Testis (tissue), 3 donors: ENCODE results near the gene TTC28. TPM values are rescaled to one million over a fixed set of nuclear protein-coding genes. Genes with fewer than 3 reads are reported as not detected.

Source experiments
- DNase-seq: peaks from one replicate; pipeline ENCODE4 v3.0.0-alpha.2; 2019
- H3K27ac ChIP-seq, 2 donors: fragments of 200-600 bp; sonication (generic); one replicate each; pipeline ENCODE4 v1.5.1; 2019
- H3K27me3 ChIP-seq: fragments of 200-600 bp; sonication (generic); one replicate; pipeline ENCODE4 v1.5.1; 2019
- H3K36me3 ChIP-seq: fragments of 200-600 bp; sonication (generic); one replicate; pipeline ENCODE4 v1.5.1; 2017; ENCODE audit warnings: low read depth; ENCODE audit errors: missing control alignments
- H3K4me1 ChIP-seq: fragments of 200-600 bp; sonication (generic); one replicate; pipeline ENCODE4 v1.5.1; 2019
- H3K4me3 ChIP-seq, 2 donors: fragments of 200-600 bp; sonication (generic); one replicate each; pipeline ENCODE4 v1.5.1; 2017 to 2019
- H3K9me3 ChIP-seq: fragments of 200-600 bp; sonication (generic); one replicate; pipeline ENCODE4 v1.5.1; 2017
- POLR2A ChIP-seq: fragments of 450-650 bp; IDR thresholded peaks from one replicate; pipeline ENCODE4 v1.6.1; 2017; ENCODE audit warnings: antibody characterized with exemption, mild to moderate bottlenecking, moderate library complexity
- WGBS, 2 donors: methylation state at CpG; one replicate each; pipeline ENCODE4 v1.1.5; 2018; 5-methylcytosine and 5-hydroxymethylcytosine counted together
- intact Hi-C: fragments of 100-400 bp; cut with DNase I; formaldehyde crosslinking; loops from one replicate; pipeline ENCODE4 v1.15.1; 2023; ENCODE audit warnings: low total_unique reads
- polyA plus RNA-seq: library from polyadenylated mRNA; stranded (reverse); fragments of 350-450 nt; fragmentation: Illumina TruSeq; extraction: RNeasy Lipid Tissue Mini Kit (QIAGEN cat#74804); gene quantifications from one replicate; pipeline ENCODE4 v1.2.3, GENCODE V29; 2014; ENCODE audit warnings: low read depth, low replicate concordance; ENCODE audit not compliant: insufficient read depth
- total RNA-seq, 2 donors: library from RNA; depleted of rRNA; stranded (reverse); fragments of >200 nt; gene quantifications; one replicate each; pipeline ENCODE4 v1.2.3, GENCODE V29; 2016
- TF ChIP-seq, protein P1 (sequence below), 3 experiments: fragments of 450-650 bp in 2 of 3; fragments of 200-600 bp in 1 of 3; sonication (generic) in 1 of 3; IDR thresholded peaks; one replicate each; pipeline ENCODE4 v1.5.1; 2016 to 2019; ENCODE audit warnings: antibody characterized with exemption in 3 of 3, mild to moderate bottlenecking in 2 of 3, moderate library complexity in 1 of 3

TTC28 gene
- total and polyA plus RNA-seq, 3 donors from 2014 or later, result 29.4 to 121 (median 75.5) TPM

DNA sequence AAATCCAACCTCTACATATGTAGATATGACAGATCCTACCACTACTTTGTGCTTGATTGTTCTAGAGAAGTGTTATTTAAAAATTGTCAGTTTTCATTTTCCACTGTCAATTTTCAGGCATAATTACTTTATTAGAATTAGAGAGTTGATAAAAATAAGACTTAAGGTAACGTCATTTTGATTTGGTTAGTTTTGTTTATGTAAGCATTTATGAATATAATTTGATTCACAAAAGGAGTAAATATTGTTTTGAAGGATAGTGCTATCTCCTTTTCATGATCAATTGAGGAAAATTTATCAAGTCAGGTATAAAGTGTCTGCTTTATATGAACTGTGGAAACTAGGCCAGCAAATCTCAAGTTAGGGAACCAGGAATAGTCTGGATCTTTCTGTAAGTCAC is 718.0 kb downstream of the TTC28 start:
- 63 to 68% methylated on average over 1 of the region's 1 CpG for WGBS, 2 donors
- DNase-seq, result no peak
- intact Hi-C loops, result no loop called here
- H3K4me3 ChIP-seq, result no peak overlapping the region
- TF ChIP-seq, protein P1, sequence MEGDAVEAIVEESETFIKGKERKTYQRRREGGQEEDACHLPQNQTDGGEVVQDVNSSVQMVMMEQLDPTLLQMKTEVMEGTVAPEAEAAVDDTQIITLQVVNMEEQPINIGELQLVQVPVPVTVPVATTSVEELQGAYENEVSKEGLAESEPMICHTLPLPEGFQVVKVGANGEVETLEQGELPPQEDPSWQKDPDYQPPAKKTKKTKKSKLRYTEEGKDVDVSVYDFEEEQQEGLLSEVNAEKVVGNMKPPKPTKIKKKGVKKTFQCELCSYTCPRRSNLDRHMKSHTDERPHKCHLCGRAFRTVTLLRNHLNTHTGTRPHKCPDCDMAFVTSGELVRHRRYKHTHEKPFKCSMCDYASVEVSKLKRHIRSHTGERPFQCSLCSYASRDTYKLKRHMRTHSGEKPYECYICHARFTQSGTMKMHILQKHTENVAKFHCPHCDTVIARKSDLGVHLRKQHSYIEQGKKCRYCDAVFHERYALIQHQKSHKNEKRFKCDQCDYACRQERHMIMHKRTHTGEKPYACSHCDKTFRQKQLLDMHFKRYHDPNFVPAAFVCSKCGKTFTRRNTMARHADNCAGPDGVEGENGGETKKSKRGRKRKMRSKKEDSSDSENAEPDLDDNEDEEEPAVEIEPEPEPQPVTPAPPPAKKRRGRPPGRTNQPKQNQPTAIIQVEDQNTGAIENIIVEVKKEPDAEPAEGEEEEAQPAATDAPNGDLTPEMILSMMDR (IDR thresholded peaks at IDR 0.05), result no peak
- TF ChIP-seq POLR2A, result no peak
- no peaks in the 10 kb centered on the region for H3K36me3 ChIP-seq
- peaks cover 10% of the 10 kb centered on the region for H3K4me1 ChIP-seq
- no peaks in the 10 kb centered on the region for H3K27me3 ChIP-seq
- no peaks in the 10 kb centered on the region for H3K9me3 ChIP-seq
- peak overlapping the region in 1 of 2 donors; percentile 46 for H3K27ac ChIP-seq

DNA sequence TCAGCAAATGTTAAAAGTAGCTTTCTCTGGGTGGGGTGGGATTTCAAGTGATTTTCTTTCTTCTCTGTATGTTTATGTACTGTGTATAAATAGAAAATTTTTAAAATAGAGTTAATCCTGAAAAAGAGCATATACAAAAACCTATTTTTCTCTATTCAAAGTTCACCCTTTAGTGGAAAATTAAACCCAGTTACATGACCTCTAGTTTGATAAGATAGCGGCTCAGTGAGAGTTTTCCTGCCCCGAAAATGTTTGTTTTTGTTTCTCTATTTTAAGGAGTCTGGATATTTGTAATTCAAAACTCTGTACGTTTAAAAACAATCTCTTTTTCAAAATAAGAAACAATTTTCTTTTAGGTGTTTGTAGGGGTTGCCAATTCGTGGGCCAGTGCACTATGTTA is 718.5 kb downstream of the TTC28 start:
- TF ChIP-seq, protein P1 (IDR thresholded peaks at IDR 0.05), result no peak
- TF ChIP-seq POLR2A, result no peak
- intact Hi-C loops, result no loop called here
- DNase-seq, result no peak
- WGBS, 2 donors, result 36 to 47% methylated on average over 4 of the region's 4 CpGs
- Histone ChIP-seq H3K4me3 (no peak overlapping the region), H3K27me3 (no peaks in the 10 kb centered on the region), H3K27ac (peak overlapping the region in 1 of 2 donors; percentile 46), H3K36me3 (no peaks in the 10 kb centered on the region), H3K4me1 (peaks cover 10% of the 10 kb centered on the region), H3K9me3 (no peaks in the 10 kb centered on the region)

DNA sequence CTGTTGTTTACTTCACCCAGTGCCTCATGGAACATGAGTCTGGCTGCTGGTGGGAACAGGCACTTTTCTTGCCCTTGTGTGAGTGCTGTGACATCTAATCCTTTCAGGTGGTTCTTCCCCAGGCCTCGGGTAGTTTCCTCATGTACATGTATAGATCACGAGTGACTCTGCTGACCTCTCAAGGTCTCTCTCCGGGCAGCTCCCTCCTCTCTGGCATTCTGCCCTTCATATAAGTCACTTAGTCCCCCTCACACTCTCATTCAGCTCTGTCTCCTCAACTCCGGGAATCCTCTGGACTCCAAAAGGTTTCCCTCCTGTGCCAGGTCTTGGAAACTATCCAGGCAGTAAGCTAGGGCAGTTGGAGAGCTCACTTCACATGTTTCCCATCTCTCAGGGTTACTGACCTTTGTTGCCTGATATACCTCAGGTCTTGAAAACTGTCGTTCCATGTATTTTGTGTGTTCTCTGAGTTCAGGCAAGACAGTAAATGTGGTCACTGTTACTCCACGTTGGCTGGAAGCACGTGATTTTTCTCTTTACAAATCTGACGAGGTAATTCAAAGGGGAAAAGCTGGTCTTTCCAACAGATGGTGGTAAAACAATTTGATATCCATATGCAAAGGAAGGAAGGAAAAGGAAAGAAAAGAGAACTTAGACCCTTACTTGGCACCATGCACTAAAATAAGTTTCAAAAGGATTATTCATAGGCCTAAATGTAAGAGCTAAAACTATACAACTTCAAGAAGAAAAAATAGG is 720.1 kb downstream of the TTC28 start:
- no peak for TF ChIP-seq POLR2A
- Histone ChIP-seq H3K27me3 (no peaks in the 10 kb centered on the region), H3K9me3 (no peaks in the 10 kb centered on the region), H3K27ac (no peak overlapping the region), H3K36me3 (no peaks in the 10 kb centered on the region), H3K4me3 (no peak overlapping the region), H3K4me1 (peaks cover 10% of the 10 kb centered on the region)
- intact Hi-C loops, result no loop called here
- DNase-seq, result no peak
- WGBS, 2 donors, result 55 to 85% methylated on average over 8 of the region's 8 CpGs

DNA sequence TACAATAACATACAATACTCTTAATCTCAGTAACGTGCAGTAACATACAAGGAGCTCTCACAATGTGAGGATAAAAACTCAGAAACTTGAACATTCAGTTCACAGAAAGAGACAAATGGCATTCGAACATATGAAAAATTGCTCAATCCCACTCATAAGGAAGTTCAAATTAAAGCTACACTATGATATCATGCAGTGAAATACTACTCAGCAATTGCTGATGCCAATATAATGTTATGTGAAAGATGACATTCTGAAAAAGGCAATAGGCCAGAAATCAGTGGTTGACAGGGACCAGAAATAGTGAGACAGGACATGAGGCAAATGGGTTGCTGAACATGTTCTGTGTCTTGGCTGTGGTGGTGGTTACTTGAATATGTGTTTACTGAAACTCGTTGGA is 726.9 kb downstream of the TTC28 start:
- DNase-seq, result no peak
- intact Hi-C loops, result no loop called here
- TF ChIP-seq, protein P1 (IDR thresholded peaks at IDR 0.05), result no peak
- TF ChIP-seq POLR2A, result no peak
- H3K9me3 ChIP-seq, result no peaks in the 10 kb centered on the region
- 84 to 86% methylated on average over 3 of the region's 3 CpGs for WGBS, 2 donors
- no peak overlapping the region for H3K27ac ChIP-seq
- no peaks in the 10 kb centered on the region for H3K36me3 ChIP-seq
- H3K4me1 ChIP-seq, result no peaks in the 10 kb centered on the region
- no peak overlapping the region for H3K4me3 ChIP-seq
- no peaks in the 10 kb centered on the region for H3K27me3 ChIP-seq

DNA sequence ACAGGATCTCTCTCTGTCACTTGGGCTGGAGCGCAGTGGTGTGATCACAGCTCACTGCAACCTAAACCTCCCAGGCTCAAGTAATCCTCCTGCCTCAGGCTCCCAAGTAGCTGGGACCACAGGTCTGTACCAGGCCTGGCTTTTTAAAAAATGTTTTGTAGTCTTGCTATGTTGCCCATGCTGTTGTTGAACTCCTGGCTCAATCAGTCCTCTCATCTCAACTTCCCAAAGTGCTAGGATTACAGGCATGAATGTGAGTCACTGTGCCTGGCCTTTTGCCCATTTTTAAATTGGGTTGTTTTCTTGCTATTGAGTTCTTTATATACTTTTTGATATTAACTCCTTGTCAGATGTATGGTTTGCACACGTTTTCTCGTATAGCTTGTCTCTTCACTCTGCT is 727.5 kb downstream of the TTC28 start:
- intact Hi-C loops, result no loop called here
- H3K36me3 ChIP-seq, result no peaks in the 10 kb centered on the region
- H3K9me3 ChIP-seq, result no peaks in the 10 kb centered on the region
- no peaks in the 10 kb centered on the region for H3K27me3 ChIP-seq
- no peak overlapping the region for H3K27ac ChIP-seq
- no peak for DNase-seq
- WGBS, 2 donors, result 84 to 93% methylated on average over 3 of the region's 3 CpGs
- TF ChIP-seq, protein P1 (IDR thresholded peaks at IDR 0.05), result no peak
- TF ChIP-seq POLR2A, result no peak
- no peaks in the 10 kb centered on the region for H3K4me1 ChIP-seq
- H3K4me3 ChIP-seq, result no peak overlapping the region
